ENCODE results near the gene CCL25.

DNA sequence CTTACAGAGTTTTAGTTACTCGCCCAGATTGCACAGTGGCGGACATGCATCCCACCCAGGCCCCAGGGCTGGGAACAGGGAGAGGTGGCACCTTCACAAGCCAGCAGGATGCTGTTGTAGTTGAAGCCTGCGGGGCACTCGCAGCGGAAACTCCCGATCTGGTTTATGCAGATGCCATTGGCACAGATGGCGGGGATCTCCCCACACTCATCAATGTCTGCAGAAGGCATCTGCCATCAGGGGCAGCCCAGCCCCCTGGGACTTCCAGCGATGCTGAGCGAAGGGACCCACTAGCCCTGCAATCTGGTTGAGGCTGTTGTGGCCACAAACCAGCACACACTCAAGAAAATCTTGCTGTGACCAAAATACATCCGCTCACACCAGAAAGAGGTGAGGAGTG lies 44.6 kb downstream of the CCL25 start:
- TF ChIP-seq, protein P1, sequence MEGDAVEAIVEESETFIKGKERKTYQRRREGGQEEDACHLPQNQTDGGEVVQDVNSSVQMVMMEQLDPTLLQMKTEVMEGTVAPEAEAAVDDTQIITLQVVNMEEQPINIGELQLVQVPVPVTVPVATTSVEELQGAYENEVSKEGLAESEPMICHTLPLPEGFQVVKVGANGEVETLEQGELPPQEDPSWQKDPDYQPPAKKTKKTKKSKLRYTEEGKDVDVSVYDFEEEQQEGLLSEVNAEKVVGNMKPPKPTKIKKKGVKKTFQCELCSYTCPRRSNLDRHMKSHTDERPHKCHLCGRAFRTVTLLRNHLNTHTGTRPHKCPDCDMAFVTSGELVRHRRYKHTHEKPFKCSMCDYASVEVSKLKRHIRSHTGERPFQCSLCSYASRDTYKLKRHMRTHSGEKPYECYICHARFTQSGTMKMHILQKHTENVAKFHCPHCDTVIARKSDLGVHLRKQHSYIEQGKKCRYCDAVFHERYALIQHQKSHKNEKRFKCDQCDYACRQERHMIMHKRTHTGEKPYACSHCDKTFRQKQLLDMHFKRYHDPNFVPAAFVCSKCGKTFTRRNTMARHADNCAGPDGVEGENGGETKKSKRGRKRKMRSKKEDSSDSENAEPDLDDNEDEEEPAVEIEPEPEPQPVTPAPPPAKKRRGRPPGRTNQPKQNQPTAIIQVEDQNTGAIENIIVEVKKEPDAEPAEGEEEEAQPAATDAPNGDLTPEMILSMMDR (IDR thresholded peaks at IDR 0.05), result no peak
- no peak for TF ChIP-seq POLR2A (IDR thresholded peaks at IDR 0.05)

All from uterus (tissue), 2 donors.